ENCODE results near the gene CNIH2.

DNA sequence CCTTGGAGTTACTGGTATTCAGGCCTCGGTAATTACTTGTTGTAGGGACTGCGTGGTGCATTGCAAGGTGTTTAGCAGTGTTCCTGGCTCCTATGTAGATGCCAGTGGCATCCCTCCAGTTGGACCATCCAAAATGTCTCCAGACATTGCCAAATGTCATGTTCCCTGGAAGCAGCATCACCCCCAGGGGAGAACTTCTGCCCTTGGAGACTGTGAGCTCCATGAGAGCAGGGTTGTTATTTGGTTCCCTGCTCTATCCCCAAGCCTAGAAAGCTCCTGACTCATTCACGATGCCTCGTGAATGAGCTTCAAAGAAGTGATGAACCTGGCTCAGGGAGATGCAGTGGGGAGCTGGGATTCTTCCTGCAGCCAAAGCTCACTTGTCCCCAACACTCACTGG lies 43.6 kb downstream of the CNIH2 start:
- no peak for TF ChIP-seq CEBPB (tag; IDR thresholded peaks at IDR 0.05)
- TF ChIP-seq SIN3A (IDR thresholded peaks at IDR 0.05; ENCODE audit: borderline replicate concordance in 2 of 2, control insufficient read depth in 1 of 2, low read depth in 2 of 2, low read length in 2 of 2) = no peak
- TF ChIP-seq, protein P1, sequence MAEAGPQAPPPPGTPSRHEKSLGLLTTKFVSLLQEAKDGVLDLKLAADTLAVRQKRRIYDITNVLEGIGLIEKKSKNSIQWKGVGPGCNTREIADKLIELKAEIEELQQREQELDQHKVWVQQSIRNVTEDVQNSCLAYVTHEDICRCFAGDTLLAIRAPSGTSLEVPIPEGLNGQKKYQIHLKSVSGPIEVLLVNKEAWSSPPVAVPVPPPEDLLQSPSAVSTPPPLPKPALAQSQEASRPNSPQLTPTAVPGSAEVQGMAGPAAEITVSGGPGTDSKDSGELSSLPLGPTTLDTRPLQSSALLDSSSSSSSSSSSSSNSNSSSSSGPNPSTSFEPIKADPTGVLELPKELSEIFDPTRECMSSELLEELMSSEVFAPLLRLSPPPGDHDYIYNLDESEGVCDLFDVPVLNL (CRISPR knock-in tag; IDR thresholded peaks at IDR 0.05; ENCODE audit: low read depth) = no peak
- no peak for TF ChIP-seq EZH2 (IDR thresholded peaks at IDR 0.05; ENCODE audit: borderline replicate concordance, low read depth, low read length)
- no peak for TF ChIP-seq RBFOX2 (IDR thresholded peaks at IDR 0.05; ENCODE audit: low read depth, low read length)
- TF ChIP-seq POLR2A (conservative IDR thresholded peaks at IDR 0.05) = no peak
- no peak for TF ChIP-seq SMAD1 (IDR thresholded peaks at IDR 0.05; ENCODE audit: low read depth, low read length, partially characterized antibody)

All from K562 (cell line).